Activated CD8-positive, alpha-beta memory T cell treated with anti-CD3 and anti-CD28 coated beads for 1 hour (primary cell): ENCODE results near the gene SIMC1.
"Not testable (repeated sequence)": the region's sequence is repeated elsewhere in the genome, so short reads cannot be mapped to it uniquely, and the experiment has no call there.

Source experiments
- DNase-seq, 2 donors: peaks; one replicate each; pipeline ENCODE4 v3.0.0-alpha.2; 2020; ENCODE audit warnings: low read depth in 1 of 2; ENCODE audit errors: extremely low read depth in 1 of 2

SIMC1 gene

DNA sequence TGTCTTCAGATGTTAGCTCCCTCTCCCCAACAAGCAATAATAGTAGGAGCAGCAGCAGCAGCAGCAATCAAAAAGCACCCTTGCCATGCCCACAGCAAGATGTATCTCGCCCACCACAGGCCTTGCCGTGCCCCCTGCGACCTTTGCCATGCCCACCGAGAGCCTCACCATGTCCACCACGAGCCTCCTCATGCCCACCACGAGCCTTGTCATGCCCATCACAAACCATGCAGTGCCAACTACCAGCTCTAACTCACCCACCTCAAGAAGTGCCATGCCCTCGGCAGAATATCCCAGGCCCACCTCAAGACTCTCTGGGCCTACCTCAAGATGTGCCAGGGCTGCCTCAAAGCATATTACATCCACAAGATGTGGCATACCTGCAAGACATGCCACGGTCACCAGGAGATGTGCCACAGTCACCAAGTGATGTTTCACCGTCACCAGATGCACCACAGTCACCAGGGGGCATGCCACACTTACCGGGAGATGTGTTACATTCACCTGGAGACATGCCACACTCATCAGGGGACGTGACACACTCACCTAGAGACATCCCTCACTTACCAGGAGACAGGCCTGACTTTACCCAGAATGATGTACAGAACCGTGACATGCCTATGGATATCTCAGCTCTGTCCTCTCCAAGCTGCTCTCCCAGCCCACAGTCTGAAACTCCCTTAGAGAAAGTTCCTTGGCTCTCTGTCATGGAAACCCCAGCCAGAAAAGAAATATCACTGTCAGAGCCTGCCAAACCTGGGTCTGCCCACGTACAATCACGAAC lies 52.0 kb downstream of the SIMC1 start:
- not testable (repeated sequence) for DNase-seq

DNA sequence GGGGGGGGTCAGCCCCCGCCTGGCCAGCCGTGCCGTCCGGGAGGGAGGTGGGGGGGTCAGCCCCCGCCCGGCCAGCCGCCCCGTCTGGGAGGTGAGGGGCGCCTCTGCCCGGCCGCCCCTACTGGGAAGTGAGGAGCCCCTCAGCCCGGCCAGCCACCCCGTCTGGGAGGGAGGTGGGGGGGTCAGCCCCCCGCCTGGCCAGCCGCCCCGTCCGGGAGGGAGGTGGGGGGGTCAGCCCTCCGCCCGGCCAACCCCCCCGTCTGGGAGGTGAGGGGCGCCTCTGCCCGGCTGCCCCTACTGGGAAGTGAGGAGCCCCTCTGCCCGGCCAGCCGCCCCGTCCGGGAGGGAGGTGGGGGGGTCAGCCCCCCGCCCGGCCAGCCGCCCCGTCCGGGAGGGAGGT lies 67.1 kb downstream of the SIMC1 start:
- not testable (repeated sequence) for DNase-seq

DNA sequence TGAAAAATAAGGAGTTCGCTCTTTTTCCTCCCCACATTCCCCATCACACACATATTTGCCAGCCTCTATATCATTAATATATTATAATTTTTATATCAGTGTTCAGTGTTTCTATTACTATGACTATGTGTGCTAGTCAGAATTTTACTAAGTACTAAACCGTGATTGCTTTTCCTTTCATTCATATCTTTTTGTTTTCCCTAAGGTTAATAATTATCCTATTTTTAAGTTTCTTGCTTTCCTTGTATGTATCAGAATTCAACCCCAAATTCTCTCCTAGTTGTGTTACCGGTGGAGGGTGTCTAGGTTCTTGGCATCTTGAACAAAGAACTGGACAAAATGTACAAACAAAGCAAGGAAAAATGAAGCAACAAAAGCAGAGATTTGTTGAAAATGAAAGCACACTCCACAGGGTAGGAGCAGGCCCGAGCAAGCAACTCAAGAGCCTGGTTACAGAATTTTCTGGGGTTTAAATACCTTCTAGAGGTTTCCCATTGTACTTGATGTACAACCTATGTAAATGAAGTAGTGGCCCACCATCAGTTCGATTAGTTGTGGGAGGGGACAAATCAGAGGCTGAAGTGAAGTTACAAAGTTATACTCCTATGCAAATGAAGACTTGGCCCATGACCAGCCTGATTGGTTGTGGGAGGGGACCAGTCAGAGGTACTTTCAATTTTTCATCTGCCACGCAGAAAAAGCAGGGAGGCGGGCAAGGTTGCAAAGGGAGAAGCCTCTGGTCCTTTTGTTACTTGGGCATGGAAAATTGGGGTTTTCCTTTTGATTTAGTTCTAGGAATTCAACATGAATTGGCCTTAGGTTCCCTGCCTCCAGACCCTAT lies 79.5 kb downstream of the SIMC1 start:
- no peak for DNase-seq

DNA sequence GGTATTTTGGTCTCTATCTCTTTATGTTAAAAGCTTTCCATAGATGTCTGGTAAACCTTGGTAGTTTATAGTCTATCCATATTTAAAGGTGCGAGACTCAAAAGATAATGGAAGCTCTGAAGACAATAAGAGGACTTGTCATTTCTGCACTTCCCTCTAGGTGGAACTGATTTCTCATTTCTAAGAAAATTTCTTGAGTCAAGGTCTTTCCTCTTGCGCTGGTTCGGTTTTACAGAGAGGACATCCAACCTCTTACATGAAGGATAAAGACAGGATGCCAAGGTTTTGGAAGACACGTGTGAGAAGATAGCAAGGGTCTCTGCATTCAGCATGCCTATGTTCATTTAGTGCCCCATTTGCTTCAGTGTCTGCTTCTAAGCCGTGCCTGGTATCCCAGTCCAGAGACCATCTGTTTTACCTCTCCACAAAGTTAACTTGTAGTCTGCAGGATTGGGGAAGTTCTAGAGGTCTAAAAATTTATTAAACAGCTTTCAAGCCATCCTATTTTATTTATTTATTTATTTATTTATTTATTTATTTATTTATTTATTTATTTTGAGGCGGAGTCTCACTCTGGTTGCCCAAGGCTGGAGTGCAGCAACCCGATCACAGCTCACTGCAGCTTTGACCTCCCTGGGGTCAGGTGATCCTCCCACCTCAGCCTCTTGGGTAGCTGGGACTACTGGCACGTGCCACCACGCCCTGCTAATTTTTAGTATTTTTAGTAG lies 81.8 kb downstream of the SIMC1 start:
- DNase-seq: no peak

DNA sequence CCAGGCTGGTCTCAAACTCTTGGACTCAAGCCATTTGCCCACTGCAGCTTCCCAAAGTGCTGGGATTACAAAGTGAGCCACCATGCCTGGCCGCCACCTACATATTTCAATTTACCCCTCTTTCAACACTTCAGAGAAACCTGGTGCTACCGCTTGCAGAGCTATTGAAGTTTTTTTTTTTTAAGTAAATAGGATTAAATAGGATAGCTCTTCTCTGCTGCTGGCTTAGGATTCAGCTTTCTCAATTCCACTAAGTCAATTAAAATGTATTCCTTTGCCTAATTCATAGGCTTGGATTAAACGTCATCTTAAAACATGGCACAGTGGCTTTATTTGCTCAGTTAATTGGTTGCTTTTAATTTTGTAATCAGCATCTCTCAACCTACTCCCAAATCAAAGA lies 82.4 kb downstream of the SIMC1 start:
- no peak for DNase-seq

DNA sequence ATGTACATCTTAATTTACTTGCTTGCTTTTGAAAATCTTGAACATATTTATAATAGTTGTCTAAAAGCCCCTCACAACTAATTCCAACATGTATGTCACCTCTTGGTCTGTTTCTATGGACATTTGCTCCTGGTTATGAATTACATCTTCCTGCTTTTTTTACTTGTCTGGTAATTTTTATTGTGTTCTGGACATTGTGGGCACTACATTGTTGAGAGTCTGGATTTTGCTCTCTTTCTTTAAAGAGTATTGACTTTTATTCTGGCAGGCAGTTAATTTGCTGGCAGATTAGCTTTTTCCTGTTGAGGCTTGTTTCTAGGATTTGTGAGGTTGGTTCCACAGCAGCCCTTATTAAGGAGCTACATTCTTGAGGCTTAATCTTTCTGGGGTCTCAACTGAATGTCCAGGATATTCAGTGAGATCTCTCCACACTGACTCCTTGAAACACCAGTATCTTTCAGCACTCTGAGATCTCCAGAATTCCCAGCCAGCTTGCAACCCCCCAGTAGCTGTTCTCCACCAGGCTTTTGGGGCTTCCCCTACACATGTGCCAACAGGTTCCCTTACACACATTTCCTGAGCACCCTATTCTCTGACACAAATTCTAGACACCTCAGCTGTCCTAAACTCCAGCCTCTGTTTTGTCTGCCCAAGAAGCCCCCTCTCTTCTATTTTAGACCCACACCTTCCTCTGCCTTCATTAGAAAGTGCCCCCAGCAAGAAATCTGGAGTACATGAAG lies 96.0 kb downstream of the SIMC1 start:
- no peak for DNase-seq

DNA sequence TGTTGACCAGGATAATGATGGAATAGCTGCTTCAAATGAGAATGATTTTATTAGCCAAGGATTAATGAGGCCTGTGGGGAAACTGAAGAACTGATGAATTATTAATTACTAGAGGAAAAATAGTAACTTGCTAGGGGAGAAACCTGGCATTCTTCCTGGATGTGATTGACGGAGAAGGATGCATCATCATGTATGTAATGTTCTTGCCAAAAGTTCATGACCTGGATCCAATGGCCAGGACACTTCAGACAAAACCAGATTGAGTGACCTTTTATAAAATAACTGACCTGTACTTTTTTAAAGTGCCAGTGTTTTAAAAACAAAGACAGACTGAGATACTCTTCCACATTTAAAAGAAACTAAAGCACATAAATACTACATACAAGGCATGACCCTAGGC lies 99.7 kb downstream of the SIMC1 start:
- DNase-seq: no peak

DNA sequence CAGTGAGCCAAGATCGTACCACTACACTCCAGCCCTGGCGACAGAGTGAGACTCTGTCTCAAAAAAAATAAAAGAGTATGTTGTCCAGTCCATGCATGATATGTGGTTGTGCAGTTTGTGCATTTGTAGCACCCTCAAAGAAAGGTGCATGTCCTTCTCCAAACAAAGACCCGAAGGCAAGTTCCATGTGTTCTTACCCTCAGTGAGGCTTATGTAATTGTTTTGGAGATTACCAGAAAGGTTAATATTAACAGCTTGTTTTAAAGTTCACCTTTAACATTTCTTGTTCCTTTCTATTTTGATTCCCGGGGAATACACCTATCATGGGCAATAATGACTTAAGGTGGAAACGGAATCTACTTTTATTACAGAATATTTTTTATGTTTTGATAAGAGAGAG lies 101.1 kb downstream of the SIMC1 start:
- no peak for DNase-seq

DNA sequence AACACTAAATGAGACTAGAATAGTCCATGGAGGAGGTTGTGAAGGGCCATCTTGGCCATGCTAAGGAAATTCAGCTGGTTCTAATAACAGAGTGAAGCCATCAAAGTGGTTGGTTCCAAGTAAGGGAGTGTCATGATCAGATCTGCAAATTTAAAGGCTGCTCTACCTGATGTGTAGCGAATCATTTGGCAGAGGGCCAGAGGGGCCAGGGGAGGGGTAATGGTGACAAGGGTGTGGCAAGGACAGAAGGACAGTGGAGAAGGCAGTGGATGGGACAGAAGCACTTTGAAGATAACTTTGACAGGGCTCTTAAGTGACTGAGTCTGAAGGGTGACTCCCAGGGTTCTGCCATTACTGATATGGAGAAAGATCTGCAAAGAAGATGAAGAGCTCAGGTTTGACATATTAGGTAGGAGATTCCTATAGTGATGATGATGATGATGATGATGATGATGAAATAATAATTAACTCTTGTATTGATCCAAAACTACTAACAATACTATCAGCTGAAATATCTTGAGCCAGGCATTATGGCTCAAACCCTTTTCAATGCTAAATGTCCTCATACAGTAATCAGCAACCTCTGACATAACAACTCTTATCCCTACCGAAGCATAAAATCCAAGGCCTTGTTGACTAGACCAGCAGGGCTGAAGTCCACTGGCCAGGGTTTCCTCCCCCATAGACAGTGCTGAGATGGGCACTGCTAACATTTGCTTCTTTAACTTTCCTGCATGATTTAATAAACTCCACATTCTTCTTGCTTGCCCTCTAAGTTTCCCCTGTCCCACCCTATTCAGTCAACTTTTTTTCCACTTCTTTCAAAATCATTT lies 103.3 kb downstream of the SIMC1 start:
- no peak for DNase-seq

DNA sequence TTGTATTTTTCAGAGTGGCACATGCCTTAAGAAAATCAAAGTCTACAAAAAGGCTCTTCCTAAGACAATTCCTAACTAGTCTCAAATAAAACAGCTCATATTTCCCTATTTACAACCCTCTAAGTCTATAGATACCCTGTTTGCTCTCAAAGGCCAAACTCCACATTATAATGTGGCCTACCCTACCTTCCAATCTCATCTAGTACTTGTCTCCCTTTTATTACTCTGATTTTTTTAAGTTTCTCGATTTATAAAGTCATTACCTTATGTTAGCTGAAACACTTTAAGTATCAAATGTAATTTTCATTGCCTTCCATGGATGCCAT lies 103.9 kb downstream of the SIMC1 start:
- no peak for DNase-seq

DNA sequence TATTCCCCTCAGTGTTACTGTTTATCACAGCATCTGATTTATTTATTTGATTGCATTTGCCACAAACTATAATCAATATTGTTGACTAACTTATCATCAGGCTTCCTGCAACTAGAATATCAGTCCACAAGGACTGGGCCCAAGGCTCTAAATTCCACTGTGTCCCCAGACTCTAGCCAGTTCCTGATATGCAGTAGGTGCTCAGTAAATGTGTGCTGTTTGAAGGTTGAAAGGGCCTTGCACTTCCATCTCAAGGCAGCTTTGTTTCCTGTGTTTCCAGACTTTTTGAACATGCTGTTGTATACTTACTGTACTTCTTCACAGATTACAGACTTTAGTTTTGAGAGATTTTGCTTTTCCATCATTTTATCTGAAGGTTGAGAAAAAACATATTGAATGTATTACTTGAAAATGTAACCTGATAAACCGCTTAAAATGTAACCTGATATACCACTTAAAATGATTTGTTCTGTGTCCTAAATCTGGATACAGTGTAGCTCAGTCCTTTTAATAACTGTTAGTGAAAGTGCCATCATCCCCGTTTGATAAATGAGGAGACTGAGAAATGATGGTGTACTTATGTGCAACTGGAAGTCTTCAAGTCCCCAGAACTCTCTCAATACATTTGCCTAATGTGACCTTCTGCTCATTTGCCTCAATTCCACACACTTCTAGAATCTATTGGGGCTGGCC lies 104.7 kb downstream of the SIMC1 start:
- DNase-seq: no peak

DNA sequence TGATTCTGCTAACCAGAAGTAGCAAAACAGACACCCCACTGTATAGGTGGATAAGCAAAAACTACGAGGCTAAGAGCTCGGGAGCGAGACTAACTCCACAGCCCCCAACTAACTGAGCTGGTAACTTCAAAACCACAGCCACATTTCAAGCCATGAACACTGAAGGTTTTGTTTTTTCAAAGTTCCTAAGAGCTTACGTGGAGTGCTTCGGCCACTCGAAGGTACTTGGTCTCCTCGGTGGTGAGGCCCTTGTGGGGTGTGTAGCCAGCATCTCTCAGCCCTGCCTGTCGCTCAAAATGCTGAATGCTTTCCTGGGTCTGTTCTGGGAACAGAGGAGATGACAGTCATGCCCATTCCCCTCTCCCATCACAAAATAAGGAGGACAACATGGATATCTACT lies 112.2 kb downstream of the SIMC1 start:
- DNase-seq: no peak

DNA sequence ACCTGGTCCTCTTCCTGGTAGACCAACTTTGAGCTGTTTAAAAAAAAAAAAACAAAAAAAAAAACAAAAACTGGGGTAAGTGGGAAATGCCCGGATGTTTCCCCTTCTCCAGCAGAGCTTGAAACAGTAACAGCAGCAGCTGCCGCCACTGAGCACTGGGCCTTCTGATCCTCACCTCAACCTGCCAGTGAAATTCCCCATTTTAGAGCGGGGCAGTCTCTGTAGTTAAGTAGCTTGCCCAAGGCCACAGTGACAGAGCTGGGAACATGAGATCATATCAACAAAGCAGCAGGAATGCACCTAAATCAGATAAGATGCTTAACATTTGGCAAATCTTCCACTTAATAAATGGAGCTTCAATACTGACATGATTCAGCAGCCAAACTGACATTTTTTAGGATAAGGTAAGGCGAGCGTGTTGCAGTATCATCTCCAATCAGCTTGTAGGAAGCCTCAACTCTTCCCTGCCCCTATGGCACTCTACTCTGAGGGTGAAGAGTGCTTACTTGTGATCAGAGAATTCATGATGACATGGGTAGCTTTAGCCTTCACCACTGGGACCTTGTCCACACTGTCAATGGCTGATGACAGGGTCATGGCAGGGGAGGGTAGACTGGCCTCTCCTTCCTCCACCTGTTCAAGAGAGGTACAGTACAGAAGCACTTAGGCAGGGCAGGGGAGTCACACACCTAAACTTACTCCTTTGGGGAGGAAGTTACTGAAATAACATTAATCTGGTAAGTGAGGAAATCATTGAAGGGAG lies 114.1 kb downstream of the SIMC1 start:
- no peak for DNase-seq

DNA sequence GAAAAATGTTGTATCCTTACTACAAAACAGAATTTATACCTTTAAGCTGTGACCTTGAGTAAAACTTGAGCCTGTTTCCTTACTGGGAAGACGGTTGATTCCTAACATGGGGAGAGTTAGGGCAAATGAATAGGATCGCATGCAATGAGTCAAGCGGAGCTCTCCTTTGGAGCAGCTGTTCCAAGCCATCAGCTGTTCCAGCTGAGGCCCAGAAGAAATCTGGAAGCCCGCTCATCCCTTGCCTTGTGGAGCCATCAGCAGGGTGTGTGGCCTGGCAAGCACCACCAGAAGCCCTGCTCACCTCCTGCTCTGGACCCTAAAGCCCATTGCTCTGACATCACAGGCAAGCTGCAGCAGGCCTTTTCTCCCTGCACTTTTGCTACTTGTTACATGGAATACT lies 115.3 kb downstream of the SIMC1 start:
- DNase-seq: no peak

DNA sequence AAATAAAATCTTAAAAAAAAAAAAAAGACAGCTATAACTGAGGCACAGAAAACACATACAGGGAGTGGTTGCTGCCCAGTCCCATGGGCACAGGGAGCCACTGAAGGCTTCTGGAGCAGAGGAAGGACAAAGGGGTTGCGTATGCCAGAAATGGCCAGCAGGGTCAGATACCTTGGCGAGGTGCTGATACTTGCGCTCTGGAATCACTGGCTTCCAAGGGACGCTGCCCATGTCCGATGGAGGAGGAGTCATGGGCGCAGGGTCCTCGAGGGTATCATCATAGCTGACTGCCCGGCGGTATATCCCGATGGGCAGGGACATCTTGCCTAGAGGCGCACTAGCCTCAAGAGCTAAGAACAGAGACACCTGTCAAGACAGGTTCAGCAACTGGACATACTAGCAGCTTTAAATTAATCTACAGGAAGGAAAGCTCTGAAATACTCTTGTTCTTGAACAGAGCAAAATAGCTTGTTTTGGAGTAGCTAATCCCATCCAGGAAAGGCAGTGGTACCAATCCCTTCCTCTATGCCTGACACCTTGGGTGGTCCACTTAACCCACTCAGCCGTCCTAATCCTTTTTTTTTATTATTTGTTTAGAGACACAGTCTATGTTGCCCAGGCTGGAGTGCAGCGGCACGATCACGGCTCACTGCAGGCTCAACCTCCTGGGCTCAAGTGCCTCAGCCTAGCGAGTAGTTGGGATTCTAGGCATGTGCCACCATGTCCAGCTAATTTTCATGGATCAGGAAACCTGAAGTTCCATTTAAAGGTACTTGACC lies 117.4 kb downstream of the SIMC1 start:
- DNase-seq: no peak

DNA sequence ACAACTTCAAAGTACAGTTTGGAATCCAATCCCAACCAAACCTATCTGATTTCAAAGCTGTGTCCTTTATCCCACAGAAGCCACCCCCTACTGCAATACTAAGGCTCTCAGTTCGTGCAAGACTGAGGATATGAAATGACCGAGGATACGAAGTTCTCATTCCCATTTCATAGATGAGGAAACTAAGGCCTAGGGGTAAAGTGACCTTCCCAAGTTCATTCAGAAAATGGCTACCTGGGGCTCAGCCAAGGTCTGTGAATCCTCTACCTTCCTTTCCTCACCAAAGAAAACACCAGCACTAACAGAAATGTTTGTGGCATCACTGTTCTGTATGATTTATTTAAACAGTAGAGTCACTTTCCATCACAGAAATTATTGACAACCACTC lies 117.9 kb downstream of the SIMC1 start:
- DNase-seq: no peak

DNA sequence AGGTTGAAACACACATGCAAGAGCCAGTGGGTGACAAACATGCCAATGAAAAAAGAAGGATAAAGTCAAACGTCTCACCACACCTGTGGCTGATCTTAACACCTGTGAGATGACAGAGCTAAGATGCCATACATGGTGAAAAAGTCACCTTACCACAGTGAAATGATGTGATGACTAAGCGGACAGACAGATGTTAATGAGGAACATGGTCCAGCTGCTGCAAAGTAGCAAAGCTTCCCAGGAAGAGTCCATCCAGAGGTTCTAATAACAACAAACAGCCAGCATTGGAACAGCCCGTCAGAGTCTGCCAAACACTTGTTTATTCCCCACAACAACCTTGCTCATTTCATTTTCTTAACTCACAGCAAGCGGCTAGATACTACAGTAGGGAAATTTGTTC lies 121.4 kb downstream of the SIMC1 start:
- no peak for DNase-seq

DNA sequence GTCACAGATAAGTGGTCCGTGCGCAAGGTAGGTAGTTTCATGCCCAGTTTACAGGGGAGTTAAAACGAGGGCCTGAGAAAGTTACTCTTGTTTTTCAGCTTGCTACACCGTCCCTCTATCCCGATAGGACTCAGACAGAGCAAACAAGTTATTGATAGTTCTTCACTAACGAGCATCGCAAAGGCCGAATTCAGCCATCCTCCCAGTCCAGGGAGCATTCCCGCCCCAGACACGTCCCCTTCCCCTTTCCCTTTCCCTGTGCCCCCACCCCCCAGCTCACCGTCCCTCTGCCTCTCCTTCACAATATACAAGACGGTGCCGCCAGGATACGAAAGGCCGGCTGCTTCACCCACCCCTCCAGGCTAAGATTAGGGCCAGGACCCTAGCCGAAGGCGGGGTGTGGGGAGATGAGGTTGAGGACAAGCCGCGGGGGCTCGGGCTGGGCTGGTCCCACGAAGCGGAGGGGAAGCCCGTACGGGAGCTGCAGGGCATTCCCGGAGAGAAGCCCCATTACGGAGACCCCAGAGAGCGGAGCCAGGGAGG lies 122.7 kb downstream of the SIMC1 start:
- no peak for DNase-seq
